A549 (cell line): ENCODE measurements around the gene ITPA. TPM values are rescaled to one million over a fixed set of nuclear protein-coding genes. Genes with fewer than 3 reads are reported as not detected.

ENCODE experiments used
- ATAC-seq, 2 experiments: fragments of 200-7000 bp in 1 of 2; fragments of >200 bp in 1 of 2; cut with Nextera tagmentation in 1 of 2; cut with Tn5 transposase in 1 of 2; 3 replicates each; pipeline versions ENCODE4 v1.8.0 to v1.9.1; 2018 to 2020; ENCODE audit warnings: mild to moderate bottlenecking in 1 of 2, moderate library complexity in 1 of 2
- CTCF ChIA-PET: fragments of 300-600 bp; sonication (Branson Sonifier 250); formaldehyde crosslinking; extraction: SDS; loops from one replicate; lab custom pipeline; 2021; ENCODE audit warnings: antibody characterized with exemption, inconsistent platforms; lab: Yijun Ruan, JAX
- POLR2A ChIA-PET: fragments of 350-600 bp; formaldehyde crosslinking; extraction: SDS; loops from one replicate; lab custom pipeline; 2021; ENCODE audit warnings: antibody characterized with exemption, inconsistent platforms; lab: Yijun Ruan, JAX
- DNase-seq, 2 experiments: peaks; one replicate each; pipeline versions ENCODE4 v3.0.0 to v3.0.0-alpha.2; 2011 to 2016; ENCODE audit warnings: low read depth in 1 of 2, low spot score in 1 of 2
- FAIRE-seq: peaks from 2 replicates; lab custom pipeline; 2011; peaks lifted over from hg19 to GRCh38; lab: Jason Lieb, UNC
- H3K27ac ChIP-seq, 2 experiments: fragments of >200 bp; sonication (Bioruptor Twin); formaldehyde crosslinking; 3 replicates each; pipeline ENCODE4 v1.5.1; 2016 to 2017
- H3K4me1 ChIP-seq: fragments of >200 bp; sonication (Bioruptor Twin); formaldehyde crosslinking; 3 replicates; pipeline ENCODE4 v1.6.1; 2016
- H3K4me2 ChIP-seq: fragments of >200 bp; sonication (Bioruptor Twin); formaldehyde crosslinking; 3 replicates; pipeline ENCODE4 v1.6.1; 2016
- H3K4me3 ChIP-seq: fragments of >200 bp; sonication (Bioruptor Twin); formaldehyde crosslinking; 3 replicates; pipeline ENCODE4 v1.5.1; 2016
- H3K9me3 ChIP-seq: fragments of >200 bp; sonication (Bioruptor Twin); formaldehyde crosslinking; 3 replicates; pipeline ENCODE4 v1.6.1; 2016
- BCL3 ChIP-seq: fragments of >200 bp; sonication (Bioruptor Twin); formaldehyde crosslinking; IDR thresholded peaks from 3 replicates; pipeline ENCODE4 v1.6.1; 2016
- CEBPB ChIP-seq, 2 experiments: fragments of >200 bp in 1 of 2; sonication (Bioruptor Twin) in 1 of 2; formaldehyde crosslinking in 1 of 2; IDR thresholded peaks; 2 replicates each; pipeline ENCODE4 v1.6.1; 2012 to 2016
- CHD4 ChIP-seq: fragments of 200-600 bp; sonication (generic); IDR thresholded peaks from 2 replicates; pipeline ENCODE4 v1.6.1; 2016; ENCODE audit warnings: antibody characterized with exemption, mild to moderate bottlenecking, borderline replicate concordance
- ELK1 ChIP-seq: fragments of 150-350 bp; IDR thresholded peaks from 2 replicates; pipeline ENCODE4 v1.6.1; 2014; ENCODE audit warnings: low read depth, mild to moderate bottlenecking, low read length
- ESRRA ChIP-seq: fragments of 150-350 bp; IDR thresholded peaks from 2 replicates; pipeline ENCODE4 v1.6.1; 2014; ENCODE audit warnings: mild to moderate bottlenecking, low read length, borderline replicate concordance
- FOSB ChIP-seq: fragments of 250-450 bp; sonication (Bioruptor Pico); IDR thresholded peaks from 2 replicates; pipeline ENCODE4 v1.5.0; 2020; ENCODE audit warnings: mild to moderate bottlenecking, moderate library complexity
- FOSL2 ChIP-seq, 2 experiments: fragments of 450-650 bp in 1 of 2; fragments of >200 bp in 1 of 2; sonication (Bioruptor Twin) in 1 of 2; formaldehyde crosslinking; IDR thresholded peaks; 2 replicates each; pipeline versions ENCODE4 v1.5.0 to v1.6.1; 2016 to 2020; ENCODE audit warnings: mild to moderate bottlenecking in 1 of 2, moderate library complexity in 1 of 2
- FOXS1 ChIP-seq: fragments of 250-450 bp; sonication (Bioruptor Pico); IDR thresholded peaks from 2 replicates; pipeline ENCODE4 v1.5.0; 2020; ENCODE audit warnings: mild to moderate bottlenecking, moderate library complexity
- HEYL ChIP-seq: fragments of 250-450 bp; sonication (Bioruptor Pico); IDR thresholded peaks from 2 replicates; pipeline ENCODE4 v1.8.0; 2021; ENCODE audit warnings: mild to moderate bottlenecking, moderate library complexity
- JUNB ChIP-seq: fragments of >200 bp; sonication (Bioruptor Twin); formaldehyde crosslinking; IDR thresholded peaks from 2 replicates; pipeline ENCODE4 v1.6.1; 2016
- KDM1A ChIP-seq: fragments of 200-600 bp; sonication (generic); IDR thresholded peaks from 2 replicates; pipeline ENCODE4 v1.6.1; 2016; ENCODE audit warnings: low read depth, mild to moderate bottlenecking
- MAZ ChIP-seq: fragments of 150-350 bp; IDR thresholded peaks from 2 replicates; pipeline ENCODE4 v1.6.1; 2014; ENCODE audit warnings: antibody characterized with exemption, low read depth, low read length, borderline replicate concordance
- MYC ChIP-seq: IDR thresholded peaks from 2 replicates; pipeline ENCODE4 v1.6.1; 2012; ENCODE audit warnings: mild to moderate bottlenecking, inconsistent platforms, low read length, improper control_type of control experiment, borderline replicate concordance
- NFE2L2 ChIP-seq: fragments of 150-350 bp; conservative IDR thresholded peaks from 2 replicates; pipeline ENCODE4 v1.6.1; 2014; ENCODE audit warnings: low read length
- NPAS2 ChIP-seq: fragments of 250-450 bp; sonication (Bioruptor Pico); IDR thresholded peaks from 2 replicates; pipeline ENCODE4 v1.8.0; 2022; ENCODE audit warnings: mild to moderate bottlenecking, moderate library complexity, borderline replicate concordance
- NR3C1 ChIP-seq: fragments of >200 bp; sonication (Bioruptor Twin); formaldehyde crosslinking; IDR thresholded peaks from 3 replicates; pipeline ENCODE4 v1.6.1; 2017
- PBX3 ChIP-seq: IDR thresholded peaks from 2 replicates; pipeline ENCODE4 v1.6.1; 2012
- POLR2AphosphoS2 ChIP-seq: conservative IDR thresholded peaks from 2 replicates; pipeline ENCODE4 v1.6.1; 2012; ENCODE audit warnings: low read length, improper control_type of control experiment, inconsistent platforms
- RAD21 ChIP-seq, 2 experiments: fragments of >200 bp in 1 of 2; sonication (Bioruptor Twin) in 1 of 2; formaldehyde crosslinking in 1 of 2; IDR thresholded peaks in 1 of 2; conservative IDR thresholded peaks in 1 of 2; 2 replicates in 1 of 2; 3 replicates in 1 of 2; pipeline ENCODE4 v1.6.1; 2012 to 2018; ENCODE audit warnings: inconsistent platforms in 1 of 2
- RARB ChIP-seq: fragments of 250-450 bp; sonication (Bioruptor Pico); IDR thresholded peaks from 2 replicates; pipeline ENCODE4 v1.8.0; 2021; ENCODE audit warnings: mild to moderate bottlenecking, moderate library complexity
- RCOR1 ChIP-seq: fragments of 150-350 bp; IDR thresholded peaks from 2 replicates; pipeline ENCODE4 v1.6.1; 2014; ENCODE audit warnings: antibody characterized with exemption, low read length, low read depth
- RFX5 ChIP-seq: fragments of 450-650 bp; IDR thresholded peaks from 2 replicates; pipeline ENCODE4 v1.7.1; 2014; ENCODE audit warnings: antibody characterized with exemption, mild to moderate bottlenecking, moderate library complexity
- SMC3 ChIP-seq: fragments of >200 bp; sonication (Bioruptor Twin); formaldehyde crosslinking; IDR thresholded peaks from 3 replicates; pipeline ENCODE4 v1.6.1; 2018; ENCODE audit warnings: inconsistent platforms
- ZNF302 ChIP-seq: fragments of 250-450 bp; sonication (Bioruptor Pico); IDR thresholded peaks from 2 replicates; pipeline ENCODE4 v1.9.0; 2021; ENCODE audit warnings: inconsistent platforms, mild to moderate bottlenecking, moderate library complexity
- ZSCAN20 ChIP-seq: fragments of 250-450 bp; sonication (Bioruptor Pico); IDR thresholded peaks from 2 replicates; pipeline ENCODE4 v1.8.0; 2022; ENCODE audit warnings: mild to moderate bottlenecking, moderate library complexity
- WGBS: methylation state at CpG from one replicate; pipeline ENCODE4 v1.1.6; 2017; ENCODE audit errors: missing lambda C conversion rate; 5-methylcytosine and 5-hydroxymethylcytosine counted together
- polyA plus RNA-seq, 4 experiments: library from polyadenylated mRNA; depleted of rRNA in 3 of 4; stranded (reverse); fragments of >200 nt; fragmentation: RNase III in 1 of 4; extraction: RNeasy Plus Mini Kit Qiagen cat#74134 plus additional on column Dnase treatment in 1 of 4; gene quantifications; 2 replicates in 3 of 4; 3 replicates in 1 of 4; pipeline ENCODE4 v1.2.3, GENCODE V29; 2011 to 2017
- TF ChIP-seq, protein P1 (sequence below): fragments of 250-450 bp; sonication (Bioruptor Pico); IDR thresholded peaks from 2 replicates; pipeline ENCODE4 v1.5.0; 2021; ENCODE audit warnings: mild to moderate bottlenecking, moderate library complexity, borderline replicate concordance
- TF ChIP-seq, protein P2 (sequence below): fragments of >200 bp; sonication (Bioruptor Twin); formaldehyde crosslinking; IDR thresholded peaks from 3 replicates; pipeline ENCODE4 v1.5.1; 2016

ITPA gene
- polyA plus RNA-seq, 2 of the 4 experiments (the other 2 are of a cell fraction) = 54.0 to 106 TPM

GRCh38 chr20:3163099-3164042 lies 45.9 kb upstream of the ITPA start:
- no peak for DNase-seq
- WGBS = 81% methylated on average over 14 of the region's 14 CpGs
- H3K4me1 ChIP-seq = peaks cover 3% of the 10 kb centered on the region; the same call in 2 of the 3 replicates
- H3K4me2 ChIP-seq = no peak overlapping the region
- no peak overlapping the region for H3K27ac ChIP-seq
- TF ChIP-seq RARB (no peak), MAZ (no peak), NPAS2 (CRISPR knock-in tag) (no peak), ZNF302 (no peak), PBX3 (no peak), FOSL2 (IDR thresholded peaks at IDR 0.05) (no peak), FOSL2 (CRISPR knock-in tag; IDR thresholded peaks at IDR 0.05) (no peak), CHD4 (no peak), JUNB (no peak), BCL3 (no peak), ZSCAN20 (CRISPR knock-in tag) (no peak), CEBPB (IDR thresholded peaks at IDR 0.05) (no peak), RAD21 (conservative IDR thresholded peaks at IDR 0.05 in 1 of 2, IDR thresholded peaks at IDR 0.05 in 1 of 2) (no peak), MYC (no peak), RCOR1 (no peak), RFX5 (no peak), FOSB (no peak), FOXS1 (CRISPR knock-in tag) (no peak)
- no peaks in the 10 kb centered on the region for H3K9me3 ChIP-seq
- no peak for FAIRE-seq
- ATAC-seq = no peak; a peak in 1 of 6 replicates
- ChIA-PET CTCF (interaction anchor here (0.6 to 3.3 kb wide), 6 partner anchors 8 to 54 kb away, joined by 3 to 17 read pairs (median 4); no protein-coding TSS in a partner anchor), POLR2A (no interaction called here)
- H3K4me3 ChIP-seq = no peak overlapping the region

DNA sequence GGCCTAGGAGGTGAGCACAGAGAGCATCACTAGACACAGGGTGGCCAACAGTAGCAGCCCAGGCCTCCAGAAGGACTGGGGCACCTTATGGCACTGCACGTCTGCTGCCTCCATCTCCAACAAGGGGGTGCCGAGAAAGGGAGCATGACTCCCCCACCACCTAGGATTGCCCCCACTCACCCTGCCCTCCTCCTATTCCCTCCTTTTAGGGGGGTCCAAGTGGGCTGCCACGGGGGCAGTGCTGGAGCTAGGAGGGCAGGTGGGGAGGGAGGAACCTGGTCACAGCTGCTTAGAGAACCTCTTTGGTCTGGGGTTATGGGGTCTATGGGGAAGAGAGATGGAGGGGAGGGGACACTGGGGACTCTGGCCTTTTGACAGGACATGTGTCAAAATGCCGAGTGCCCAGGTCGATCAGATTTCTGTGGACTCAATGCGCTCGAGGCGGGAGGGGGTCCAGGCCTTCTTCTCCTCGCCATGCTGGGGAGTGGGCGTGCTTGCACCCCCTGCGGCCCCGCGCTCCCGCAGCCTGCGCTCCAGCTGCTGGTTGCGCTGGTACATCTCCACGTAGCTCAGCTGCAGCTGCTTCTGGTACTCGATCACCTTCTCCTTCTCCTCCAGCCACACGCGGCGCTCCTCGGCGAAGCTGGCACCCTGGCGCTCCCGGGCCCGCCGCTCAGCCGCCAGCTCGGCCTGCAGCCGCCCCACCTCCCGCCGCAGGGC lies 45.1 kb upstream of the ITPA start:
- Histone ChIP-seq H3K4me3 (no peak overlapping the region), H3K4me2 (no peak overlapping the region), H3K27ac (no peak overlapping the region), H3K4me1 (no peaks in the 10 kb centered on the region), H3K9me3 (no peaks in the 10 kb centered on the region)
- DNase-seq = no peak
- WGBS = 89% methylated on average over 32 of the region's 32 CpGs
- FAIRE-seq = no peak
- ChIA-PET POLR2A (no interaction called here), CTCF (interaction anchor here (1.1 to 2.6 kb wide), 4 partner anchors 13 to 55 kb away, joined by 3 to 7 read pairs (median 4); no protein-coding TSS in a partner anchor)
- no peak for ATAC-seq
- TF ChIP-seq, protein P1, sequence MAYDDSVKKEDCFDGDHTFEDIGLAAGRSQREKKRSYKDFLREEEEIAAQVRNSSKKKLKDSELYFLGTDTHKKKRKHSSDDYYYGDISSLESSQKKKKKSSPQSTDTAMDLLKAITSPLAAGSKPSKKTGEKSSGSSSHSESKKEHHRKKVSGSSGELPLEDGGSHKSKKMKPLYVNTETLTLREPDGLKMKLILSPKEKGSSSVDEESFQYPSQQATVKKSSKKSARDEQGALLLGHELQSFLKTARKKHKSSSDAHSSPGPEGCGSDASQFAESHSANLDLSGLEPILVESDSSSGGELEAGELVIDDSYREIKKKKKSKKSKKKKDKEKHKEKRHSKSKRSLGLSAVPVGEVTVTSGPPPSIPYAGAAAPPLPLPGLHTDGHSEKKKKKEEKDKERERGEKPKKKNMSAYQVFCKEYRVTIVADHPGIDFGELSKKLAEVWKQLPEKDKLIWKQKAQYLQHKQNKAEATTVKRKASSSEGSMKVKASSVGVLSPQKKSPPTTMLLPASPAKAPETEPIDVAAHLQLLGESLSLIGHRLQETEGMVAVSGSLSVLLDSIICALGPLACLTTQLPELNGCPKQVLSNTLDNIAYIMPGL (CRISPR knock-in tag) = no peak
- TF ChIP-seq SMC3 (no peak), NFE2L2 (no peak), ELK1 (no peak), KDM1A (no peak), CHD4 (no peak), NPAS2 (CRISPR knock-in tag) (no peak), NR3C1 (no peak), HEYL (no peak), POLR2AphosphoS2 (no peak), FOXS1 (CRISPR knock-in tag) (no peak), ESRRA (no peak)
- TF ChIP-seq, protein P2, sequence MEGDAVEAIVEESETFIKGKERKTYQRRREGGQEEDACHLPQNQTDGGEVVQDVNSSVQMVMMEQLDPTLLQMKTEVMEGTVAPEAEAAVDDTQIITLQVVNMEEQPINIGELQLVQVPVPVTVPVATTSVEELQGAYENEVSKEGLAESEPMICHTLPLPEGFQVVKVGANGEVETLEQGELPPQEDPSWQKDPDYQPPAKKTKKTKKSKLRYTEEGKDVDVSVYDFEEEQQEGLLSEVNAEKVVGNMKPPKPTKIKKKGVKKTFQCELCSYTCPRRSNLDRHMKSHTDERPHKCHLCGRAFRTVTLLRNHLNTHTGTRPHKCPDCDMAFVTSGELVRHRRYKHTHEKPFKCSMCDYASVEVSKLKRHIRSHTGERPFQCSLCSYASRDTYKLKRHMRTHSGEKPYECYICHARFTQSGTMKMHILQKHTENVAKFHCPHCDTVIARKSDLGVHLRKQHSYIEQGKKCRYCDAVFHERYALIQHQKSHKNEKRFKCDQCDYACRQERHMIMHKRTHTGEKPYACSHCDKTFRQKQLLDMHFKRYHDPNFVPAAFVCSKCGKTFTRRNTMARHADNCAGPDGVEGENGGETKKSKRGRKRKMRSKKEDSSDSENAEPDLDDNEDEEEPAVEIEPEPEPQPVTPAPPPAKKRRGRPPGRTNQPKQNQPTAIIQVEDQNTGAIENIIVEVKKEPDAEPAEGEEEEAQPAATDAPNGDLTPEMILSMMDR = no peak
